Activated CD8-positive, alpha-beta memory T cell treated with anti-CD3 and anti-CD28 coated beads for 36 hours (primary cell): ENCODE measurements around the gene CELF1. TPM values are rescaled to one million over a fixed set of nuclear protein-coding genes. Genes with fewer than 3 reads are reported as not detected.
"Not testable (repeated sequence)": the region's sequence is repeated elsewhere in the genome, so short reads cannot be mapped to it uniquely, and the experiment has no call there.

Experiments used
- CTCF ChIA-PET: fragments of 350-600 bp; sonication (Branson Sonifier 250); formaldehyde crosslinking; loops from one replicate; lab custom pipeline; 2021; ENCODE audit warnings: antibody characterized with exemption; lab: Charles Lee
- POLR2A ChIA-PET: fragments of 350-600 bp; sonication (Branson Sonifier 250); formaldehyde crosslinking; loops from one replicate; lab custom pipeline; 2021; ENCODE audit warnings: antibody characterized with exemption; lab: Charles Lee
- total RNA-seq, 2 experiments: library from RNA; stranded (reverse); gene quantifications; one replicate each; pipeline ENCODE4 v1.2.3, GENCODE V29; 2021

CELF1 gene
- total RNA-seq, 2 experiments from 2014 or later, result 145 to 148 TPM

DNA sequence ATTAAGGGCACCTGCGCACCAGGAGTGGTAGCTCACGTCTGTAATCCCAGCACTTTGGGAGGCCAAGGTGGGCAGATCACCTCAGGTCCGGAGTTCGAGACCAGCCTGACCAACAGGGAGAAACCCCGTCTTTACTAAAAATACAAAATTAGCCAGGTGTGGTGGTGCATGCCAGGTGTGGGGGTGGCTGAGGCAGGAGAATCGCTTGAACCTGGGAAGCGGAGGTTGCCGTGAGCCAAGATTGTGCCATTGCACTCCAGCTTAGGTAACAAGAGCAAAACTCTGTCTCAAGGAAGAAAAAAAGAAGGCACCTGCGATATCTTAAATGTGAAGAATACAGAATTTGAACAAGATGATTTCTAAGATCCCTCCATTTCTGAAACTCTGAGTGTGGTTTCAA is 26.9 kb downstream of the CELF1 start:
- POLR2A ChIA-PET, CTCF ChIA-PET: not testable (repeated sequence)

DNA sequence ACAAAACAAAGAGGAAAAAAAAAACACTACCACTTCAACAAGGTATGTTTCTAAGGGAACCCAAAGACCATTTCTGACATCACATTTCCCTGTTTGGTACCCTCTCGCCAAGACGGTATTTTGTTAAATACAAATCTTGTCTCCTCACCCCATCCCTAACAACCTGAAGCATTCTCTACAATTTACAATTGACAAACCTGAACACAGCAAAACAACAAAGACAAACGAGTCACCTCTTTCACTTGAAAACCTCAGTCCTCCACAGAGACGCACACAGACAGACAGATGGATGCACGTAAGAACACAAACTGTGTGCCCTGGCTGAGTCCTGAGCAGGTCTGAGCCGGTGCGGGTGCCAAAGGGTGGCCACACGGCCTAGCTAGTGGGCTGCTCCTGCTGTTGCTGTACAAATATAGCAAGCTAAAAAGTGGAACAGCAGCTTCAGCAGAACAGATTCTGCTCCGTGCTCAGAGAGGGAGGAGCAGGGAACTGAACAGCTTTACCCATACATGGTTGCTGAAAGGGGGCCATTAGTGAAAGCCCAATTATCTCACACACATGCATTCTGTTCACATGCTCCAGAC is 28.5 kb downstream of the CELF1 start:
- CTCF ChIA-PET, result interaction anchor here (0.6 to 1.7 kb wide), 2 partner anchors 15 to 25 kb away, joined by 3 to 4 read pairs; no protein-coding TSS in a partner anchor
- POLR2A ChIA-PET, result interaction anchor here (0.7 kb wide), 1 partner anchor 9 kb away, joined by 3 read pairs; no protein-coding TSS in a partner anchor

DNA sequence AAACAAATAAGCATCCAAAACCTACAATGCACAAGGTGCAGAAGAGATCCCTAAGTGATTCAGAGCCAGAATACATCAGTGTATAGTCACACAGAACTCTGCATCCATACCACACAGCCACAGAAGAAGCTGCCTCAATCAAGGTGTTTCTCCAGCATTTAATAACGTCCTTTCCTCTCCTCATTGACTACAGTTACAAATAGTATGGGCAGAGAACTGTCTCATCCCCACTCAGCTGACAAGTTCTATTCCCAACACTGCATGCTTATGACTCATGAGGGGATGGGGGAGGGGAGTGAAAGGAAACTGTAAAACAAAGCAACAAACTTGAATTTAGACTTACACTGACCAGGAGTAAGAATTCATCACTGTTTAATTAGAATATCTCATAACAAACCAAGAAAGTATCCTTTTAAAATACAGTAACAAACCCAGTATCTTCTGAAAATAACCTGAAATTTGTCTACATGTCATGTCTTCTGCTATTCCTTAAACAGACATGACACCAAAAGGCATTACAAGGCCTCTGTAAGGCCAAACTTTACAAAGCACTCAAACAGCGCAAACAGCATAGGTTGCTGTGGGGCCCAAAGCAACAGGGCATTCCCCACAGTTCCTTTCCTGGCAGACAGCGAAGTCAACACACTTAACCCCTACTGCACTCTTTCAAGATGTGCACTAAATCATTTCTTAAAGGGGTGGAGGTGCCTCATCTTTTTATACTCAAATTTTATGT is 29.3 kb downstream of the CELF1 start:
- ChIA-PET CTCF (interaction anchor here (1.1 to 1.7 kb wide), 2 partner anchors 16 to 28 kb away, joined by 3 read pairs; no protein-coding TSS in a partner anchor), POLR2A (interaction anchor here (0.7 kb wide), 1 partner anchor 8 kb away, joined by 3 read pairs; no protein-coding TSS in a partner anchor)

DNA sequence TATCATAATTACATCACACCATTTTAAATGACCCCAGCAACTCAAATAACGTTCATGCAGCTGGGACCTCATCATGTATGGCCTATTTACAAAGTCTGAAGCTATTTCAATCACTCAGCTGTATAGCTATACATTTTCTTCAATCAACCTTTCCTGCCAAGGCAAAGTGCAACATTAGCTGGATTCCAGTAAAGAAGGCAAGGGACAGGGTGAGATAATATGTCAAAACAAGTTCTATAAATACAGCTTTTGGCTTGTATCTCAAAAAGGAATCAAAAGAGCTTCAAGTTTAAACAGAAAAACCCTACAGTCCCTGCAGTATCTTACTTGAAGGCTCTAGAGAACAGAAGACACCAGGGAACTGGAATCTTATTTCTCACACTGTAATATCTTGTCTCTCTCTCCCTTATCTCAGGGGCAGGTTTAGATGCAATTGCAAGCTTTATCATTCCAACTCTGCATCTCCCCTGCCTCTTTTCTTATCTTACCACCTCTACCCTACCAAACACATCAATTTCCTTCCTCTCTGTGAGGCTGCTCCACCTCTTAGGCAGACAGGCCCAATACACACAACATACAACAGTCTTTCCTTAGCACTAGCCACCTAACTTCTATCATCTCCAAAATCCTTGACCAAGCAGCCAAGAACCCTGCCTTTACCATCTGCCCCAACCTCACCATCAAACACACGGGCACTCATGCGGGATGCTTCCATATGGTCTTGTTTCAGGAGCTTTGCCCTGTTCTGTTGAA is 34.5 kb downstream of the CELF1 start:
- CTCF ChIA-PET, result no interaction called here
- POLR2A ChIA-PET, result interaction anchor here (0.6 kb wide), 1 partner anchor 28 kb away, joined by 3 read pairs; no protein-coding TSS in a partner anchor

GRCh38 chr11:47516984-47517853 is 35.7 kb downstream of the CELF1 start:
- POLR2A ChIA-PET, result interaction anchor here (0.7 kb wide), 1 partner anchor 539 kb away, joined by 4 read pairs; no protein-coding TSS in a partner anchor
- CTCF ChIA-PET, result no interaction called here

GRCh38 chr11:47516155-47516554 is 36.8 kb downstream of the CELF1 start:
- ChIA-PET POLR2A (interaction anchor here (0.7 kb wide), 1 partner anchor 537 kb away, joined by 4 read pairs; no protein-coding TSS in a partner anchor), CTCF (interaction anchor here (1.1 to 1.9 kb wide), 2 partner anchors 24 to 37 kb away, joined by 3 to 5 read pairs; partner anchors contain the start of gene CELF1)

GRCh38 chr11:47514825-47515647 is 37.9 kb downstream of the CELF1 start:
- ChIA-PET CTCF (interaction anchor here (1.1 to 1.9 kb wide), 4 partner anchors 17 to 38 kb away, joined by 3 to 5 read pairs (median 3); partner anchors contain the start of gene CELF1), POLR2A (interaction anchor here (1.0 kb wide), 1 partner anchor 9 kb away, joined by 3 read pairs; no protein-coding TSS in a partner anchor)

DNA sequence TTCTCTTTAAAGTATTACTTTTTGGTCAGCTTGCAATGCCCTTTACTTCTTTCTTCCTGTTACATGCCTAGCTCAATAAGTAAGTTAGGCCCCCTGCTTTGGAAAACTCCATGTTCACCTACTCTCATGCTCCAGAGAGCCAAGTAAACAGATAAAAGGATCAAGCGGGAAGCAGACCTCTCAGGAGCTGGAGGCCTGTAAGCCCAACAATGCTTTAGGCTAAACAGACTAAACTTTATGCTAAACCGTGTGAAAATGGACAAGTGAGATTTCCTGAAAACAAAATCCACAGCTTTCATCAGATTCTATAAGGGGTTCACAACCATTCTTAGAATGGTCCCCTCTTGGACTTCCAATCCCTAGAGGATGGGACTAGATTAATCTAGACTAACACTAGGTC is 40.2 kb downstream of the CELF1 start:
- ChIA-PET POLR2A (no interaction called here), CTCF (interaction anchor here (1.5 kb wide), 1 partner anchor 25 kb away, joined by 4 read pairs; no protein-coding TSS in a partner anchor)

DNA sequence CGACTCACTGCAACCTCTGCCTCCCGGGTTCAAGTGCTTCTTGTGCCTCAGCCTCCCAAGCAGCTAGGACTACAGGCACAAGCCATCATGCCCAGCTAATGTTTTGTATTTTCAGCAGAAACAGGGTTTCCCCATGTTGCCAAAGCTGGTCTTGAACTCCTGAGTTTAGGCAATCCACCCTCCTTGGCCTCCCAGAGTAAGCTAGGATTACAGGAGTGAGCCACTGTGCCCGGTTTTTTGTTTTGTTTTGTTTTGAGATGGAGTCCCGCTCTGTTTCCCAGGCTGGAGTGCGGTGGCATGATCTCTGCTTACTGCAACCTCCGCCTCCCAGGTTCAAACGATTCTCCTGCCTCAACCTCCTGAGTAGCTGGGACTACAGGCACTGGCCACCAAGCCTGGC is 41.0 kb downstream of the CELF1 start:
- CTCF ChIA-PET, result interaction anchor here (1.1 to 1.5 kb wide), 2 partner anchors 25 to 40 kb away, joined by 3 to 4 read pairs; no protein-coding TSS in a partner anchor
- POLR2A ChIA-PET, result no interaction called here

GRCh38 chr11:47510209-47510608 is 42.7 kb downstream of the CELF1 start:
- POLR2A ChIA-PET, result interaction anchor here (0.5 to 0.9 kb wide), 3 partner anchors 30 to 57 kb away, joined by 3 to 7 read pairs (median 3); no protein-coding TSS in a partner anchor

DNA sequence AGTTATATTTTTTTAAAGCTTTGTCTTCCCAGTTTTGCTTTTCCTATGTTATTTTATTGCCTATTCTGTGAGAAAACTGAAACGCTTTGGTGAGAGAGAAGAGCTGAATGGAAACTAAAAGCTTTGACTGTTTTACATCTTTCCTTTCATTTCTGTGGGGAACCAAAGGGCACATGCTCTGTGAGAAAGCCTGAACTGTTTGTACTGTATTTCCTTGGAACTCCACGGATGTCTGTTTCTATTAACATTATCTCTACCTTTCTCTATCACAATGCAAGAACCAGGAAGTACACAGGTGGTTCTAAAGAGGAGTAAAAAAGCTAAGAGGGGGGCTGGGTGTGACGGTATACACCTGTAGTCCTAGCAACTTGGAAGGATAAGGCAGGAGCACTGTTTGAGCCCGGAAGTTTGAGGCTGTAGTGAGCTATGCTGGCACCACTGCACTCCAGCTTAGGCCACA is 43.8 kb downstream of the CELF1 start:
- ChIA-PET POLR2A (no interaction called here), CTCF (interaction anchor here (1.0 to 1.3 kb wide), 2 partner anchors 18 to 69 kb away, joined by 3 read pairs; no protein-coding TSS in a partner anchor)

More at GRCh38 chr11:47510209-47510608, 42.7 kb downstream of the CELF1 start:
- CTCF ChIA-PET, result interaction anchor here (0.6 to 1.5 kb wide), 3 partner anchors 42 to 68 kb away, joined by 3 to 4 read pairs (median 3); partner anchors contain the start of gene CELF1

DNA sequence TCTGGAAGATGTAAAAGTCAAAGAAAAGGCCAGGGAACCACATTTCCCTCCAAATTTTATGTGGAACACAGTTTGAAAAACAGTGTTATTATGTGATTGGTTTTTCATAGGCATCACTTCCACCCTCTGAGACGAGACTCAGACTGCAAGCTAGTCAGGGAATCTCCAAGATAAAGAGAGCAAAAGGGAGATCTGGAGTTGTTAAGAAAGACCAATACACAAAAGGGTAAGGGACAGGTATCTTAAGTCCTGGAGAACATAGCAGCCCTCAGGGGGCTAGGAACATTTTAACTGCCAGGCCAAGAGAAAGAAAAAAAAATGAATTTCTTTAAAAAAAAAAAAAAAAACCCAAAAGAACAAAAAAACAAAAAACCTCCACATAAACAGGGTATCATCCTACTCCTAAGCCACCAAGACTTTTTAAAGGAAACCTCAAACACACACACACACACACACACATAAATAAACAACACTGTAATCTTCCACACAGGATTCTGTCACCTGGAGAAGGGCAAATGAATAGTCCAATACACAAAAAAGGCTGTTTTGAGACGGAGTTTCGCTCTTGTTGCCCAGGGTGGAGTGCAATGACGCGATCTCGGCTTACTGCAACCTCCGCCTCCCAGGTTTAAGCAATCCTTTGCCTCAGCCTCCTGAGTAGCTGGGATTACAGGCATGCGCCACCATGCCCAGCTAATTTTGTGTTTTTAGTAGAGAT is 44.5 kb downstream of the CELF1 start:
- POLR2A ChIA-PET, result no interaction called here
- CTCF ChIA-PET, result interaction anchor here (0.7 to 1.3 kb wide), 2 partner anchors 17 to 47 kb away, joined by 3 read pairs; no protein-coding TSS in a partner anchor

- ChIA-PET CTCF (interaction anchor here (0.7 to 1.3 kb wide), 3 partner anchors 16 to 288 kb away, joined by 3 read pairs; no protein-coding TSS in a partner anchor), POLR2A (no interaction called here)
Observed at GRCh38 chr11:47507563-47508239, 45.2 kb downstream of the CELF1 start.

DNA sequence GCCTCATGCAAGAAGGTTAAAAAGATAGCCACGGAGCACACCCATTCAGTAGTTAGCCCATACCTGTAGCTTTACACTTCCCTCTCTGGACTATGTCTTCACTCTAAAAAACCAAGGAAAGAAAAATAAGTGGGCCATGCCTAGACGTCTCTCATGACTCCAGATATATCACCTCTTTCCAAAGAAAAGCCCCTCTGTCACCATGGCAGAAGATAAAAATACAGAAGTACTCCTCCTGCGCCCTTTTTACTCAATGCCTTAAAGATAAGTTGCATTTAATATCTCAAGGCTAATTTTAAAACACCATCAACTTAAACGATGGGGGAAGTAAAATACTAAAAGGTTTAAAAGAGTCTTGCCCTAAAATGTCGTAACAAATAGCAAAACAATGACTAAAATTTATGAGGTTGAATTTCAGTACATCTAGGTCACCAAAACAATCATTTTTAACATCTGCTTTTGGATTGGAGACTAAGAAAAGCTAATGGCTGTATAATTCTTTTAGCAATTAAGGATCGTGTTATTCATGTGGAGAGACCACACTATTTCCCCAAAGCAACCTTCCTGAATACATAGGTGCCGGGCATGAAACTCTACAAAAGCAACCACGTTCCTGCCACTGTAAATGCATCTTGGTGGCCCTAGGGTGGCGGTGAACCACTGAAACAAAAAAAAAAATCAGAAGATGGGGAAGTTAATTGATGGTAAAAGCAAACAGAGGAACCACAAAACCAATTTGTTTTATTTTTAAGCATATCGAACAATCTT is 46.0 kb downstream of the CELF1 start:
- ChIA-PET CTCF (interaction anchor here (0.7 kb wide), 1 partner anchor 287 kb away, joined by 3 read pairs; no protein-coding TSS in a partner anchor), POLR2A (no interaction called here)

DNA sequence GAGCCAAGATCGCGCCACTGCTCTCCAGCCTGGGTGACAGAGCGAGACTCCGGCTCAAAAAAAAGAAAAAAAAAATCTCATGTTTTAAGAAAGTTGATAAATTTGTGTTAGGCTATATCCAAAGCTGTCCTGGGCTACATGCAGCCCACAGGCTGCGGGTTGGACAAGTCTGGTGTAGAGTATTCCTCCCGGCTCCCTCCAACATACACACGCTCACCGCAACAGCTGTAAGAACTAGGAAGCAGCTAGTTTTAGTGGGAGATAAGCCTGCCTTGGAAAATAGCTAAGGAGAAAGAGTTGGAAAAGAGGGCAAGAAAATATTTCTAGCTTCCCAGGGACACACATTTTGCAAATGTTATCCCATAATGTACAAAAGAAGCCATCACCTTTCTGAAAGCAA is 46.6 kb downstream of the CELF1 start:
- ChIA-PET POLR2A (no interaction called here), CTCF (no interaction called here)
